Left lung (tissue), 10 donors: Measurements from ENCODE around the gene TCF12. TPM values are rescaled to one million over a fixed set of nuclear protein-coding genes. Genes with fewer than 3 reads are reported as not detected.

ENCODE experiments used
- ATAC-seq: fragments of 200-7000 bp; cut with Tn5 transposase; one replicate; pipeline ENCODE4 v1.9.1; 2020; ENCODE audit warnings: moderate library complexity
- DNase-seq, 4 donors: peaks; one replicate each; pipeline ENCODE4 v3.0.0-alpha.2; 2013 to 2020
- H3K27ac ChIP-seq, 2 donors: fragments of 200-600 bp; sonication (generic) in 1 of 2; one replicate each; pipeline versions ENCODE4 v1.5.0 to v1.8.0; 2020 to 2021
- H3K27me3 ChIP-seq, 2 donors: fragments of 200-600 bp; sonication (generic) in 1 of 2; one replicate each; pipeline versions ENCODE4 v1.5.0 to v1.8.0; 2020 to 2021
- H3K36me3 ChIP-seq, 2 donors: fragments of 200-600 bp; sonication (generic) in 1 of 2; one replicate each; pipeline versions ENCODE4 v1.5.0 to v1.8.0; 2020 to 2021
- H3K4me1 ChIP-seq, 2 donors: fragments of 200-600 bp; one replicate each; pipeline ENCODE4 v1.8.0; 2021
- H3K4me3 ChIP-seq, 2 donors: fragments of 200-600 bp; sonication (generic) in 1 of 2; one replicate each; pipeline versions ENCODE4 v1.5.0 to v1.8.0; 2020 to 2021; ENCODE audit warnings: mild to moderate bottlenecking in 1 of 2
- H3K9me3 ChIP-seq, 2 donors: fragments of 200-600 bp; sonication (generic) in 1 of 2; one replicate each; pipeline versions ENCODE4 v1.5.0 to v1.8.0; 2020 to 2021
- CTCF ChIP-seq, 2 donors: fragments of 200-600 bp; sonication (generic) in 1 of 2; IDR thresholded peaks; one replicate each; pipeline versions ENCODE4 v1.5.0 to v1.8.0; 2021; ENCODE audit warnings: antibody characterized with exemption in 2 of 2
- intact Hi-C, 2 donors: fragments of 100-400 bp; cut with DNase I; formaldehyde crosslinking; loops; one replicate each; pipeline versions ENCODE4 v1.11.2 to v1.14.2; 2022
- polyA plus RNA-seq, 6 donors: library from polyadenylated mRNA; unstranded; fragments of 120-200 nt; gene quantifications; one replicate each; pipeline ENCODE4 v1.2.1, GENCODE V29; 2013; ENCODE audit not compliant: insufficient read length in 6 of 6
- total RNA-seq, 2 donors: library from RNA; stranded (reverse); fragmentation: NEBNext Ultra II Directional; extraction: Animal tissue kit (Norgen Biotek cat#: 25700); gene quantifications; one replicate each; pipeline ENCODE4 v1.2.1, GENCODE V29; 2021
- donor health status: DM: no; HTN: yes; CAD: no.
- donor health status: DM: no; HTN: no; CAD: no.

Gene TCF12
- total and polyA plus RNA-seq, 8 donors, result 106 to 148 (median 130) TPM

- peaks cover 0 to 12% of the 10 kb centered on the region in 2 donors for H3K4me1 ChIP-seq
- TF ChIP-seq CTCF (IDR thresholded peaks at IDR 0.05), result no peak
- ATAC-seq (no peak), DNase-seq (no peak)
- no peak overlapping the region for H3K27ac ChIP-seq
- H3K9me3 ChIP-seq, result no peaks in the 10 kb centered on the region
- no peaks in the 10 kb centered on the region for H3K36me3 ChIP-seq
- H3K4me3 ChIP-seq, result no peak overlapping the region
- intact Hi-C loops, result no loop called here
- H3K27me3 ChIP-seq, result no peaks in the 10 kb centered on the region
Measured at GRCh38 chr15:57070674-57071073, 152.2 kb downstream of the TCF12 start.

- H3K4me1 ChIP-seq, result peaks cover 7 to 26% of the 10 kb centered on the region in 2 donors
- H3K27ac ChIP-seq, result no peak overlapping the region
- H3K36me3 ChIP-seq, result no peaks in the 10 kb centered on the region
- DNase-seq (no peak), ATAC-seq (no peak)
- H3K4me3 ChIP-seq, result no peak overlapping the region
- no peaks in the 10 kb centered on the region for H3K9me3 ChIP-seq
- no peak for TF ChIP-seq CTCF (IDR thresholded peaks at IDR 0.05)
- no peaks in the 10 kb centered on the region for H3K27me3 ChIP-seq
- intact Hi-C loops, result no loop called here
Measured at GRCh38 chr15:57079446-57079845, 161.0 kb downstream of the TCF12 start.

- Histone ChIP-seq H3K4me3 (no peak overlapping the region), H3K4me1 (peaks cover 7 to 26% of the 10 kb centered on the region in 2 donors), H3K9me3 (no peaks in the 10 kb centered on the region), H3K27me3 (no peaks in the 10 kb centered on the region), H3K27ac (peak overlapping the region in 1 of 2 donors; percentile 49), H3K36me3 (no peaks in the 10 kb centered on the region)
- no peak for TF ChIP-seq CTCF (IDR thresholded peaks at IDR 0.05)
- intact Hi-C loops, result no loop called here
- DNase-seq (no peak), ATAC-seq (no peak)
Measured at GRCh38 chr15:57079931-57080620, 161.6 kb downstream of the TCF12 start.

GRCh38 chr15:57082054-57082728 is 163.7 kb downstream of the TCF12 start:
- Histone ChIP-seq H3K36me3 (no peaks in the 10 kb centered on the region), H3K27me3 (no peaks in the 10 kb centered on the region), H3K27ac (peak overlapping the region in 1 of 2 donors; percentile 6), H3K4me3 (no peak overlapping the region), H3K4me1 (peaks cover 7 to 29% of the 10 kb centered on the region in 2 donors), H3K9me3 (no peaks in the 10 kb centered on the region)
- no peak for TF ChIP-seq CTCF (IDR thresholded peaks at IDR 0.05)
- ATAC-seq (peak; percentile 70), DNase-seq (peak in 2 of 4 donors; percentile 26 to 41)
- intact Hi-C loops, result no loop called here

- Histone ChIP-seq H3K4me1 (peaks cover 7 to 29% of the 10 kb centered on the region in 2 donors), H3K9me3 (no peaks in the 10 kb centered on the region), H3K27me3 (no peaks in the 10 kb centered on the region), H3K4me3 (no peak overlapping the region), H3K36me3 (no peaks in the 10 kb centered on the region), H3K27ac (no peak overlapping the region)
- DNase-seq, result peak in 1 of 4 donors; percentile 18
- no peak for ATAC-seq
- TF ChIP-seq CTCF (IDR thresholded peaks at IDR 0.05), result no peak
- intact Hi-C loops, result no loop called here
Measured at GRCh38 chr15:57084192-57084591, 165.7 kb downstream of the TCF12 start.
